Activated CD4-positive, alpha-beta T cell treated with anti-CD3 and anti-CD28 coated beads for 4 hours (primary cell): ENCODE data around the gene BEX1.
"Not testable (repeated sequence)": the region's sequence is repeated elsewhere in the genome, so short reads cannot be mapped to it uniquely, and the experiment has no call there.

Source experiments
- DNase-seq, 2 donors: peaks; one replicate each; pipeline ENCODE4 v3.0.0-alpha.2; 2020

BEX1 gene

DNA sequence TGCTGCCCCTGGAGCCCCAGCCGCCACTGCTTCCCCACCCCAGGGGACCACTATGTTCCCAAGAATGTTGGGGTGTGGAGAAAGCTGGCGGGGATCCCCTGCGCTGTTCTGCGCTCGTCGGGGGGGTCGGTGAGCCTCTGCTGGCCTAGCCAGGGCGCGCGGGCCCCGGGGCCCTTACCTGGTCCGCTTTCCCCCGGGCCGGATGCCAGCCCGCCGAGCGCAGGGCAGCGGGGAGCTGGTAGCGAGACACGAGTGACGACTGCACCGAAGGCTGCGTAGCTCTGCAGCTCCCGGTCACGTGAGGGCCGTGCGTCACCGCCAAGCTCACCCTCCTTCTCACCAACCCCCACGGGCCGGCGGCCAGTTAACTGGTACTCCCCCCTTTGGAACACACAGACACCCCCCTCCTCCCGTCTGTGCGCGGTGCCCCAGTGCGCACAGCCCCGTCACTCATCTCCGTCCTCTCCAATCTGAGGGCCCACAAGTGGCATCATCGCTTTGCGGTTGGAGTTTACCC is at the start of gene BEX1:
BEX1 (minus strand) TSS at position 254 of the 517 bp plus-strand sequence. CDS start 897 bp downstream, outside the sequence.
- no peak for DNase-seq

DNA sequence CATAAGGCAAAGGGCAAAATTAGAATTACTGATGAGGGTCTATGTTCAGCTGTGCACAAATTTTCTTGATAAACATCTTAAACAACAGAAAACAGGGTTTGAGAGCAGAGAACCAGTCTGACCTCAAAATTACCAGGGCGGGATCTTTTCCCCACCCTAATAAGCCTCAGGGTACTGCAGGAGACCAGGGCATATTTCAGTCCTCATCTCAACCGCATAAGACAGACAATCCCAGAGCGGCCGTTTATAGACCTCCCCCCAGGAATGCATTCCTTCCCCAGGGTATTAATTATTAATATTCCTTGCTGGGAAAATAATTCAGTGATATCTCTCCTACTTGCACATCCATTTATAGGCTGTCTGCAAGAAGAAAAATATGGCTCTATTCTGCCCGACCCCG is 45.5 kb upstream of the BEX1 start:
- DNase-seq = not testable (repeated sequence)

GRCh38 chrX:103107836-103108235 is 43.9 kb upstream of the BEX1 start:
- no peak for DNase-seq

- not testable (repeated sequence) for DNase-seq
These were observed 43.3 kb upstream of the BEX1 start for GRCh38 chrX:103107227-103107737.

DNA sequence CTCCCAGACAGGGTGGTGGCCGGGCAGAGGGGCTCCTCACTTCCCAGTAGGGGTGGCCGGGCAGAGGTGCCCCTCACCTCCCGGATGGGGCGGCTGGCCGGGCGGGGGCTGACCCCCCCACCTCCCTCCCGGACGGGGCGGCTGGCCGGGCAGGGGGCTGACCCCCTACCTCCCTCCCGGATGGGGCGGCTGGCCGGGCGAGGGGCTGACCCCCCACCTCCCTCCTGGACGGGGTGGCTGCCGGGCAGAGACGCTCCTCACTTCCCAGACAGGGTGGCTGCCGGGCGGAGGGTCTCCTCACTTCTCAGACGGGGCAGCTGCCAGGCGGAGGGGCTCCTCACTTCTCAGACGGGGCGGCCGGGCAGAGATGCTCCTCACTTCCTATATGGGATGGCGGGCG is 40.4 kb upstream of the BEX1 start:
- DNase-seq = not testable (repeated sequence)

GRCh38 chrX:103103866-103104265 is 39.9 kb upstream of the BEX1 start:
- not testable (repeated sequence) for DNase-seq

DNA sequence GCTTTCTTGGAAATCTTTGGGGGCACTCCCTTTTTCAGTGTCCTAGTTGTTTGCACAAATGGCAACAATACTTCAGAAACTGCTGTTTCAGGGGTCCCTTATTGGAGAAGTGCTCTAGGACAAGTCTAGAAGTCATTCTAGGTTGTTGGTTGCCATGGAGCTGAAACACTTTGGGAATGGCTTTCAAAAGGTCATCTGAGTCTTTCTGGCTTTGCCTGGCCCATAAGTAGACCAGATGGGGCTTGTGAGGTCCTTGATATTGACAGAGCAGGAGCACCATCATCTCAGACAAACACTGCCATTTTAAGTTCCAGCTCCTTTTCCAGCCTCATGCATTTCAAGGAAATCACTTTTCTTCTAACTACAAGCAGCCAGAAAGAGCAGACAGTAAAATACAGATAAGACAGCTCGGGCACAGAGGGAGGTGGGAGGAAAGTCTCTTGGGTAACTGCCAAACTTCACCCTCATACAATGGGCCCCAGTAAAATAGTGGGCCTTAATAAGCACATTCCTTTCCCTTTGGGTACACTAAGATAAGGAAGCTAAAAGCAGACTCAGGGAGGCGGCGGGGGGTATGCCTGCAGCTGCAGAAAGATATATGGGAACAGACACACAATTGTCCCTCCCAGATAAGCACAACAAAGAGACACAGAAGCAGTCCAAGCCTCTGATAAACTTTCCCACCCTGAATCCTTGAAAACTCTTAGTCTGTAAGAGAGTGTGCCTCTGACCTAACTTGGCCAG is 37.5 kb upstream of the BEX1 start:
- DNase-seq = no peak

- no peak for DNase-seq
These were observed 36.5 kb upstream of the BEX1 start for GRCh38 chrX:103100484-103100883.

GRCh38 chrX:103099691-103100090 is 35.7 kb upstream of the BEX1 start:
- no peak for DNase-seq

GRCh38 chrX:103098488-103098887 is 34.5 kb upstream of the BEX1 start:
- DNase-seq = no peak

- DNase-seq = no peak
These were observed 29.0 kb upstream of the BEX1 start, which contains the start of gene NXF3 for GRCh38 chrX:103092942-103093341. Gene NXF3, minus strand, starts transcription at chrX:103093143. Its CDS starts 120 bp downstream, at chrX:103093023.

DNA sequence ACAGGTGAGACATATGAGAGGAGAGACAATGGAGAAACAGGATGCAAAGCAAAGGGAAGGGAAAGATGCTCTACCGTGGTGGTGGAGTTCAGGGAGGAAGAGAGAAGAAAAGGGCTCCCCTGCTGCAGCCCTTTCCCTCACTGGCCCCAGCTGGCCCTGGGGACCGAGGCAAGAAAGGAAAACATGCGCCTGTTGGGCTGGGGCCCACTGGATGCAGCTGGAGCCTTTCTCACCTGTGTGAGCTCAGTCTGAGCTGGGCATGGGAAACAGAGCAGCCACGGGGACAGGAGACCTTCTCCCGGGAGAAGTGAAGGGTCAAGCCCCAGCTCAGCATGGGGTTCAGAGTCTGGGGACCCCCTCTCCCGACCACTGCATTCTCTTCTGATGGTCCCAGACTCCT is 17.1 kb upstream of the BEX1 start:
- DNase-seq = no peak

DNA sequence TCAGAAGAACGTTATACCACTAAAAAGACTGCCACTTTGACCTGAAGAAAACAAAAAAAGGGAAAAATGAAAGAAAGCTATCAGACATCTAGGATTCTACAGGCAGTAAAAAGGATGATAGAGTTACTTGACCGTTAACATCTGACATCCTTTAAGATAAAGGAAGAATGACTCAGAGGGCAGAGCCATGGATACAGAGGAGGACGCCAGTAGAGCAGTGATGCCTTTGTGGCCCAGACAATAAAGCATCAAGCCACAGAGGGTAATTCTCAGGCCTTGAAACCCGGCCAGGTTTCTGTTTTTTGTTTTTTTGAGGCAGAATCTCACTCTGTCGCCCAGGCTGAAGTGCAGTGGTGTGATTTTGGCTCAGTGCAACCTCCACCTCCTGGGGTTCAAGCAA is 9.5 kb upstream of the BEX1 start:
- no peak for DNase-seq

- no peak for DNase-seq
These were observed 2.6 kb upstream of the BEX1 start for GRCh38 chrX:103066606-103067005.

DNA sequence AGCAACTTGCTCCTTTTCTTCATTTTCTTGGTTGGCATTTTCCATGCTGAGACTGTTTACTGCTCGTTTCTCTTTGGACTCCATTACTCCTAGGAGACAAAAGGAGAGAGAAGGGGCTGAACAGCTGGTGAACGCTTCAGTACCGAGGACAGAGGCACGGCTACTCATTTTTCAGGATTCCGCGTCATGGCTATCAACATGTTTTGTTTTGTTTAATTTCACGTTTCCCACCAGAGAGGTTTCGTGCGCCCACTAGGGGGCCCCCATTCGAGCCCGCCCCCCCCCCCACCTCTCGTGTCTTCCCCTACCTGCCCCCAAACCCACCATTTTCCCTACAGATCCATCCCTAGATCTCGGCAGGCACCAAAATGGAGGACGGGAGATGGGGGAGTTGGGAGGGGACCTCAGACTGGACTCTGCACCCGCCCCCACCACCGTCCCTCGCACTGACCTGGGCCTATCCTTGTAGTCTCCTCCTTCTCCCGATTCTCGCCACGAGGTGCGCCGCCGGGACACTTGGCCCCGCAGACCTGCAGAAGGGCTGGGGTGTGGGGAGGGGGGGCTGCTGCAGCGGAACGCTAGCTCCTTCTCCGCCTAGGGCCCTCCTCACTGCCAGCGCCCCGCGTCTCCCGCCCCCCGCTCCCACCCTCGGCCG is 653 bp downstream of the BEX1 start:
- no peak for DNase-seq

DNA sequence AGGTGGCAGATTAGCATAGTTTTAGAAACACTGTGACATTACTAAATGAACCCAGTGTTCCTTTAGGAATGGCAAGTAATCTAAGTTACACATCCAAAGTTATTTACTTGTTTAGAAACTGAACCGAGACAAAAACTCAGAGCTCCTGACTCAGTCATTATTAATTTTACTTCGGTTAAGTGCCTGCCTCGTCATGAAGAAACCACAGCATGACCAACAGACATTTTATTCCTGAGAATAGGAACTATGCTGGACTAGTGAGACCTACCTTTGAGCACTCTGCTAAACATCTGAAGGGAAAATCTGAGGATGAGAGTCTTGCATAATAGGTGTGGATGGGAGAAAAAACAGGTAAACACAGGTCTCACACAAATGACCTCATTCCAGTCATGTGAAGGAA is 2.5 kb downstream of the BEX1 start:
- DNase-seq = no peak

DNA sequence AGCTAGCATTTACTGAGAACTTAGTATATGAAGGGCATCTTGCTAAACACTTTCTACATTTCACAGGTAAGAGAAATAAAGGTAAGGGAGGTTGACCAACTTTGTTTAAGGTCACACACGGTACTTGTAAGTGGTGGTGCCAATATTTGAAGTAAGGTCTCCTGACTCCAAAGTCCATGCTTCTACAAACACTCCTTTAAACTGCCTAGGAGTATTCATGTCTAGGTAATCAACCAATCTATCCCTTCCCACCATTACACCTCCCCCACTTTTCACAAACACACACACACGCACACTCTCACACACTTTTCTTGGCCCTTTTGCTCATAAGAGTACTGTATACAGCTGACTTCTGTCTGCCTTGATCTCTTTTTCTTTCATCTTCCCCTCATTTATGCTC is 7.1 kb downstream of the BEX1 start:
- no peak for DNase-seq

DNA sequence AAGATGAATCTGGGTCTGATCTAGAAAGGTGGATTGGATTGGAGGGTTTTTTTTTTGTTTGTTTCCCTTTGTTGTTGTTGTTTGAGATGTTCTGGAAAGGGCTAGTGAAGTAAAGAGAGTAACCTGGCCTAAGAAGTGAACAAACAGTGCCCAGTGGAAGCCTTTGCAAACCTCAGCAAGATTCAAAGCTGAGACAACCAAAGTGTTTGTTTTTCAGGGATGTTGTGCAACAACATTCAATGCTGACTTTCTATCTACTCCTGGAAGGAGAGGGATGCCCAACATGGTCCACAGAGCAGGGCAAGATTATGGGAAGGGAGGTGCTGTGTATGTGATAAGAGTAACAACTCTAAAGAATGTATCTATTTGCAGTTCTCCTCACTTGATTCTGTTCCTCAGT is 11.3 kb downstream of the BEX1 start:
- DNase-seq = no peak

- DNase-seq = no peak
These were observed 12.6 kb downstream of the BEX1 start for GRCh38 chrX:103051260-103051789.

DNA sequence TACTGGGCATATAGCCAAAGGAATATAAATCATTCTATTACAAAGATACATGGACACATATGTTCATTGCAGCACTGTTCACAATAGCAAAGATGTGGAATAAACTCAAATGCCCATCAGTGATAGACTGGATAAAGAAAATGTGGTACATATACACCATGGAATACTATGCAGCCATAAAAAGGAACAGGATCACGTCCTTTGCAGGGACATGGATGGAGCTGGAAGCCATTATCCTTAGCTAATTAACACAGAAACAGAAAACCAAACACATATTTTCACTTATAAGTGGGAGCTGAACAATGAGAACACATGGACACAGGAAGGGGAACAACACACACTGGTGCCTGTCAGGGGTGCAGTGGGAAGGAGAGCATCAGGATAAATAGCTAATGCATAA is 30.6 kb downstream of the BEX1 start:
- not testable (repeated sequence) for DNase-seq

- DNase-seq = no peak
These were observed 46.4 kb downstream of the BEX1 start for GRCh38 chrX:103017542-103017941.

- DNase-seq = no peak
These were observed 51.0 kb downstream of the BEX1 start for GRCh38 chrX:103012945-103013344.
